Gastrocnemius medialis (tissue), 4 donors: Measurements from ENCODE around the gene RAD51B. TPM values are rescaled to one million over a fixed set of nuclear protein-coding genes. Genes with fewer than 3 reads are reported as not detected.
A peak's percentile ranks its signal among the peaks of the same experiment; 100 is the strongest.
"Not testable (repeated sequence)": the region's sequence is repeated elsewhere in the genome, so short reads cannot be mapped to it uniquely, and the experiment has no call there.

ENCODE experiments used
- ATAC-seq, 2 donors: fragments of 150-250 bp; one replicate each; pipeline ENCODE4 v1.9.1; 2016
- DNase-seq, 2 donors: peaks; one replicate each; pipeline ENCODE4 v3.0.0-alpha.2; 2019
- H3K27ac ChIP-seq, 4 donors: fragments of 200-600 bp; sonication (generic); 1 replicate in 1 of 4; 2 replicates in 3 of 4; pipeline ENCODE4 v1.5.1; 2016 to 2018; ENCODE audit warnings: mild to moderate bottlenecking in 2 of 4, moderate library complexity in 1 of 4
- H3K27me3 ChIP-seq, 3 donors: fragments of 200-600 bp; sonication (generic) in 2 of 3; 1 replicate in 1 of 3; 2 replicates in 2 of 3; pipeline versions ENCODE4 v1.5.1 to v1.6.0; 2016 to 2019; ENCODE audit warnings: mild to moderate bottlenecking in 1 of 3, moderate library complexity in 1 of 3
- H3K36me3 ChIP-seq, 2 donors: fragments of 200-600 bp; sonication (generic) in 1 of 2; one replicate each; pipeline ENCODE4 v1.5.1; 2017 to 2018
- H3K4me1 ChIP-seq, 2 donors: fragments of 200-600 bp; sonication (generic) in 1 of 2; one replicate each; pipeline ENCODE4 v1.5.1; 2016 to 2017; ENCODE audit warnings: mild to moderate bottlenecking in 2 of 2
- H3K4me3 ChIP-seq, 4 donors: fragments of 200-600 bp; sonication (generic) in 3 of 4; 1 replicate in 1 of 4; 2 replicates in 3 of 4; pipeline ENCODE4 v1.5.1; 2016 to 2019; ENCODE audit warnings: mild to moderate bottlenecking in 2 of 4
- H3K9me3 ChIP-seq, 3 donors: fragments of 200-600 bp; sonication (generic) in 2 of 3; 1 replicate in 1 of 3; 2 replicates in 2 of 3; pipeline ENCODE4 v1.5.1; 2016 to 2019
- CTCF ChIP-seq, 5 experiments: fragments of 450-650 bp in 3 of 5; fragments of 200-600 bp in 2 of 5; sonication (generic) in 2 of 5; IDR thresholded peaks in 4 of 5; conservative IDR thresholded peaks in 1 of 5; 1 replicate in 4 of 5; 2 replicates in 1 of 5; pipeline ENCODE4 v1.5.1; 2016 to 2019; ENCODE audit warnings: antibody characterized with exemption in 5 of 5, mild to moderate bottlenecking in 3 of 5, moderate library complexity in 3 of 5
- POLR2A ChIP-seq, 2 donors: fragments of 450-650 bp; IDR thresholded peaks; one replicate each; pipeline ENCODE4 v1.6.1; 2017; ENCODE audit warnings: antibody characterized with exemption in 2 of 2, mild to moderate bottlenecking in 2 of 2, moderate library complexity in 2 of 2
- in situ Hi-C, 4 donors: fragments of 200-750 bp; cut with MboI; loops; one replicate each; pipeline versions ENCODE4 v1.15.0 to v1.8.0; 2017; ENCODE audit warnings: low sequenced_read_pairs in 4 of 4
- intact Hi-C: fragments of 100-400 bp; cut with DNase I; formaldehyde crosslinking; loops from one replicate; pipeline ENCODE4 v1.15.1; 2023; ENCODE audit warnings: low total_unique reads
- total RNA-seq, 4 donors: library from RNA; depleted of rRNA; stranded (reverse); fragments of >200 nt; gene quantifications; one replicate each; pipeline versions ENCODE4 v1.1.0 to v1.2.3, GENCODE V29; 2016

Gene RAD51B
- total RNA-seq, 4 donors from 2014 or later, result 1.6 to 3.3 (median 2.4) TPM

- no peak for DNase-seq
- H3K27ac ChIP-seq, result no peak overlapping the region
- in situ Hi-C loops (no loop called here), intact Hi-C loops (loop anchor here (5.0 kb wide), 1 partner anchor 140 kb away; no protein-coding TSS in a partner anchor)
- H3K27me3 ChIP-seq, result no peaks in the 10 kb centered on the region
- no peaks in the 10 kb centered on the region for H3K9me3 ChIP-seq
- ATAC-seq, result no peak
- H3K36me3 ChIP-seq, result no peaks in the 10 kb centered on the region
- peaks cover 11 to 37% of the 10 kb centered on the region in 2 donors for H3K4me1 ChIP-seq
- no peak for TF ChIP-seq POLR2A (IDR thresholded peaks at IDR 0.05)
- TF ChIP-seq CTCF (IDR thresholded peaks at IDR 0.05 in 4 of 5, conservative IDR thresholded peaks at IDR 0.05 in 1 of 5), result no peak
- no peak overlapping the region for H3K4me3 ChIP-seq
Observed at GRCh38 chr14:68662392-68662791, 842.8 kb downstream of the RAD51B start.

- H3K4me3 ChIP-seq, H3K27ac ChIP-seq, H3K36me3 ChIP-seq, H3K9me3 ChIP-seq, in situ Hi-C loops, H3K27me3 ChIP-seq, ATAC-seq, DNase-seq: not testable (repeated sequence)
- peaks cover 11 to 39% of the 10 kb centered on the region in 2 donors for H3K4me1 ChIP-seq
- intact Hi-C loops, result loop anchor here (5.0 kb wide), 1 partner anchor 141 kb away; no protein-coding TSS in a partner anchor
Observed at GRCh38 chr14:68662826-68663225, 843.2 kb downstream of the RAD51B start.

- H3K4me3 ChIP-seq, result no peak overlapping the region
- intact Hi-C loops (loop anchor here (5.0 kb wide), 1 partner anchor 141 kb away; no protein-coding TSS in a partner anchor), in situ Hi-C loops (no loop called here)
- TF ChIP-seq POLR2A (IDR thresholded peaks at IDR 0.05) (no peak), CTCF (IDR thresholded peaks at IDR 0.05 in 4 of 5, conservative IDR thresholded peaks at IDR 0.05 in 1 of 5) (no peak)
- ATAC-seq, result no peak
- DNase-seq, result no peak
- H3K9me3 ChIP-seq, result no peaks in the 10 kb centered on the region
- H3K36me3 ChIP-seq, result no peaks in the 10 kb centered on the region
- H3K27me3 ChIP-seq, result no peaks in the 10 kb centered on the region
- peaks cover 11 to 39% of the 10 kb centered on the region in 2 donors for H3K4me1 ChIP-seq
- H3K27ac ChIP-seq, result peak overlapping the region in 2 of 4 donors; percentile 10 to 11
Observed at GRCh38 chr14:68663385-68664076, 844.0 kb downstream of the RAD51B start.

GRCh38 chr14:68664225-68664681, 844.7 kb downstream of the RAD51B start:
- no peaks in the 10 kb centered on the region for H3K36me3 ChIP-seq
- no peak for DNase-seq
- no peak for ATAC-seq
- H3K4me3 ChIP-seq, result no peak overlapping the region
- no peaks in the 10 kb centered on the region for H3K27me3 ChIP-seq
- H3K4me1 ChIP-seq, result peaks cover 7 to 34% of the 10 kb centered on the region in 2 donors
- in situ Hi-C loops (no loop called here), intact Hi-C loops (loop anchor here (5.0 kb wide), 1 partner anchor 142 kb away; no protein-coding TSS in a partner anchor)
- H3K27ac ChIP-seq, result peak overlapping the region in 2 of 4 donors; percentile 11 to 45
- TF ChIP-seq POLR2A (IDR thresholded peaks at IDR 0.05), result no peak
- TF ChIP-seq CTCF (IDR thresholded peaks at IDR 0.05 in 4 of 5, conservative IDR thresholded peaks at IDR 0.05 in 1 of 5), result no peak
- no peaks in the 10 kb centered on the region for H3K9me3 ChIP-seq

GRCh38 chr14:68665131-68665530, 845.6 kb downstream of the RAD51B start:
- ATAC-seq (no peak), DNase-seq (no peak)
- TF ChIP-seq POLR2A (IDR thresholded peaks at IDR 0.05) (no peak), CTCF (IDR thresholded peaks at IDR 0.05 in 4 of 5, conservative IDR thresholded peaks at IDR 0.05 in 1 of 5) (no peak)
- Histone ChIP-seq H3K4me3 (no peak overlapping the region), H3K9me3 (no peaks in the 10 kb centered on the region), H3K4me1 (peaks cover 16 to 37% of the 10 kb centered on the region in 2 donors), H3K27me3 (no peaks in the 10 kb centered on the region), H3K36me3 (no peaks in the 10 kb centered on the region), H3K27ac (peak overlapping the region in 3 of 4 donors; percentile 11 to 45 (median 13))
- in situ Hi-C loops (no loop called here), intact Hi-C loops (loop anchor here (5.0 kb wide), 1 partner anchor 418 kb away; no protein-coding TSS in a partner anchor)
